Thymus (tissue), 11 donors: ENCODE measurements around the gene CRABP2. TPM values are rescaled to one million over a fixed set of nuclear protein-coding genes. Genes with fewer than 3 reads are reported as not detected.

Experiments
- DNase-seq, 9 donors: peaks; one replicate each; pipeline ENCODE4 v3.0.0-alpha.2; 2013; ENCODE audit warnings: low spot score in 9 of 9, low read depth in 6 of 9, missing footprints in 1 of 9
- H3K27ac ChIP-seq, 2 donors: one replicate each; pipeline ENCODE4 v1.5.1; 2013; ENCODE audit warnings: control low read depth in 1 of 2, low read depth in 1 of 2, low read length in 1 of 2, mild to moderate bottlenecking in 1 of 2, moderate library complexity in 1 of 2
- H3K27me3 ChIP-seq, 2 donors: one replicate each; pipeline ENCODE4 v1.5.1; 2013; ENCODE audit warnings: low read length in 1 of 2; ENCODE audit not compliant: control insufficient read depth in 2 of 2, insufficient read depth in 1 of 2
- H3K36me3 ChIP-seq, 2 donors: one replicate each; pipeline ENCODE4 v1.5.1; 2013; ENCODE audit warnings: low read length in 1 of 2, mild to moderate bottlenecking in 1 of 2, moderate library complexity in 1 of 2; ENCODE audit not compliant: control insufficient read depth in 2 of 2, insufficient read depth in 2 of 2
- H3K4me1 ChIP-seq, 2 donors: one replicate each; pipeline ENCODE4 v1.5.1; 2013; ENCODE audit warnings: low read length in 2 of 2; ENCODE audit not compliant: control insufficient read depth in 2 of 2, insufficient read depth in 2 of 2
- H3K4me3 ChIP-seq, 2 donors: one replicate each; pipeline ENCODE4 v1.5.1; 2013; ENCODE audit warnings: low read length in 2 of 2, control low read depth in 1 of 2, mild to moderate bottlenecking in 1 of 2
- H3K9me3 ChIP-seq, 2 donors: one replicate each; pipeline ENCODE4 v1.5.1; 2013; ENCODE audit warnings: low read length in 1 of 2, mild to moderate bottlenecking in 1 of 2; ENCODE audit not compliant: control insufficient read depth in 2 of 2, insufficient read depth in 1 of 2
- WGBS: extraction: QIAGEN DNeasy Blood & Tissue Kit; methylation state at CpG from one replicate; pipeline ENCODE4 v1.1.7; 2013; 5-methylcytosine and 5-hydroxymethylcytosine counted together
- polyA plus RNA-seq: library from polyadenylated mRNA; stranded (reverse); fragments of 200-250 nt; gene quantifications from one replicate; pipeline ENCODE4 v1.2.3, GENCODE V29; 2013
- total RNA-seq: library from RNA; stranded (reverse); fragments of 120-200 nt; gene quantifications from one replicate; pipeline ENCODE4 v1.2.4, GENCODE V29; 2013
- donor health status: healthy.

CRABP2 gene
- total and polyA plus RNA-seq, 2 donors, result 20.7 to 75.0 TPM

DNA sequence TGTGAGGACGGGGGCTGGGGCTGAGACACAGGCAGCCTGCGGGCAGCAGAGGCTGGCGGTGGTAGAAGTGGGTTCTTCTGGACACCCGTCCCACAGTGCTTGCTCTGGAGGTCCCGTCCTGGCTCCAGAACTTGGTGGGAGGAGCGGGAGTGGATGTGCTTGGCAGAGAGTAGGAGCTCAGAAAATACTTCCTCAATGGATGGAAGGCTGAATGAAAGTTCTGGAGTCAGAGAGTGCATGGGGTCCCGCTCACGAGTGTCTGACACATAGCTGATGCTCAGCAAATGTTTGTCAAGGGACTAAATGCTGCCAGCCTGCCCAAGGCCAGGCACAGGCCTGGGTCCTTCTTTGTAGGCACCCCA lies 14.7 kb downstream of the CRABP2 start:
- no peak overlapping the region for H3K4me3 ChIP-seq
- no peaks in the 10 kb centered on the region for H3K36me3 ChIP-seq
- peaks cover 23 to 68% of the 10 kb centered on the region in 2 donors for H3K27me3 ChIP-seq
- peaks cover 8 to 44% of the 10 kb centered on the region in 2 donors for H3K4me1 ChIP-seq
- no peaks in the 10 kb centered on the region for H3K9me3 ChIP-seq
- H3K27ac ChIP-seq, result peak overlapping the region in 1 of 2 donors; percentile 71
- DNase-seq, result no peak
- WGBS, result 63% methylated on average over 8 of the region's 8 CpGs

DNA sequence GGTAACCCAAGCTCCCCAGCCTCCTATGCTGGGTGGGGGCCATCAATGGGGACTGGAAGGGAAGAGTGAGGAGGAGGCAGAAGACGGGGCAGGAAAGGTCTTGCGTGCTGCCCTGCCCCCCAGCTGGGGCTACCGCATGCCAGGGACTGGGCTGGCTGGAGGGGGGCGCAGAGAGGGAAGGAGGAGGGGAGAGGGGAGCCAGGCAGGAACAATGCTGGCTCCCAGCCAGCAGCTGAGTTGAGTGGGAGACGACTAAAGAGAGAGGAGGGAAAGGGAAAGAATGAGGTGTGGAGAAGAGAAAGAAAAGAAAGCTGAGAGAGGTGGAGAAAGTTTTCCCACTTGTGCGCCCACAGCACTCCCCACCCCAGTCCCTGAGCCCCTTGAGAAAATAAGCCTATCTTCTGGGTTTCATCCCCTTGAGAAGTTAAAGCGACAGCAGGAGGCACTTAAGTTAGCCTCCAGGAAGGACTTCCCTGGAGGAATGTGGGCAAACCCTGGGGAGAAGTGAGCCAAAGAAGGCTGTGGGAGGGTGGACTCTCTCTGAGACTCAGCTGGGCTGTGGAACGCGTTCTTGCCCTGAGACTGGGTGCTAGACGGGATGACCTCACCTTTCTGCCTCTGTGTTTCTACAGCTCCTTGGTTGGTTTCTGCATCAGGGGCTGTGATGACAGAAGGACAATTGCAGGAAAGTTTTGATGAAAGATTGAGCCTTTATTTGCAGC lies 15.3 kb downstream of the CRABP2 start:
- peaks cover 8 to 44% of the 10 kb centered on the region in 2 donors for H3K4me1 ChIP-seq
- peaks cover 23 to 72% of the 10 kb centered on the region in 2 donors for H3K27me3 ChIP-seq
- DNase-seq, result no peak
- H3K36me3 ChIP-seq, result no peaks in the 10 kb centered on the region
- 33% methylated on average over 10 of the region's 10 CpGs for WGBS
- peak overlapping the region in 1 of 2 donors; percentile 67 for H3K27ac ChIP-seq
- H3K9me3 ChIP-seq, result no peaks in the 10 kb centered on the region
- no peak overlapping the region for H3K4me3 ChIP-seq

DNA sequence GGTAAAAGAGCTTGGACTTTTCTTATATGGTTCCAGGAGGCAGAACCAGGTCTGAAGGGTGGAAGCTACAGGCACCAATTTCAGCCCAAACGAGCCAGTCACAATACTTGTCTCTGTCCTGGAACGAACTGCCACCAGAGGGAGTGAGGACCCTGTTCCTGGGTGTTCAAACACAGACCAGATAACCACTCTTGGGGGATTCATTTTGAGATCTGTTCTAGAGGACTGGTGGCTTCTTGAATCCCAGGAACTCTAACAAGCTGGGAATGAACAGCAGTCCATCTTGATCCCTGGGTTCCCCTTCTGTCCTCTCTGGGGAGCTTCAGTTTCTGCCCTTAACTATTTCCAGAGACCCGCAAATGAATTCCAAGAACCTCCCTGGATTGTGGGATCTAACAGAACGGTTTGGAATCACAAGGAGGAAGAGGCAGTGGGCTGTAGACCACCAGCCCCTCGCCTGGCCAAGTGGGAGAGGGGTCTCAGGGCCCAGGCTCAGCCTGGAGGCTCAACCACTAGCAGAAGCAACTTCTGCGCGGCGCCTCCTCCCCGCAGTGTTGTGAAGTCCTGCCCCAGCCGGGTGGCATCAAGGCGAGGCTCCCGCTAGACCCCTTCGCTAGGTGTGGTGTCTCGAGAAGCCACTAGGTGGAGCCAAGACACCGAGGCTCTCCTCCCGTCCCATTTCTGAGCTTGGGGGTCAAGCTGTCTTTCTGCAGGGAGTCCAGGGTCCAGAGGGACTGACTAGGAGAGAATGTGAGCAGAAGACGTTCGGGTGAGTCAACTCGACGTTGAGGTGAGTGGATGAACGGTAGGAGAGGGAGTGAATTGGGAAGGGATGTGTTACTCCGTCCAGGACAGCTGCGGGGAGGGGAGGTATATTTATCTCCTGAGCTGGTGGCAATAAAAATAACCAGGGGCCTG lies 16.1 kb downstream of the CRABP2 start:
- H3K9me3 ChIP-seq, result no peaks in the 10 kb centered on the region
- peaks cover 8 to 40% of the 10 kb centered on the region in 2 donors for H3K4me1 ChIP-seq
- no peak overlapping the region for H3K27ac ChIP-seq
- 4% methylated on average over 23 of the region's 23 CpGs for WGBS
- peak in 8 of 9 donors; percentile 53 to 84 (median 70) for DNase-seq
- H3K4me3 ChIP-seq, result no peak overlapping the region
- H3K27me3 ChIP-seq, result peaks cover 23 to 73% of the 10 kb centered on the region in 2 donors
- H3K36me3 ChIP-seq, result no peaks in the 10 kb centered on the region

DNA sequence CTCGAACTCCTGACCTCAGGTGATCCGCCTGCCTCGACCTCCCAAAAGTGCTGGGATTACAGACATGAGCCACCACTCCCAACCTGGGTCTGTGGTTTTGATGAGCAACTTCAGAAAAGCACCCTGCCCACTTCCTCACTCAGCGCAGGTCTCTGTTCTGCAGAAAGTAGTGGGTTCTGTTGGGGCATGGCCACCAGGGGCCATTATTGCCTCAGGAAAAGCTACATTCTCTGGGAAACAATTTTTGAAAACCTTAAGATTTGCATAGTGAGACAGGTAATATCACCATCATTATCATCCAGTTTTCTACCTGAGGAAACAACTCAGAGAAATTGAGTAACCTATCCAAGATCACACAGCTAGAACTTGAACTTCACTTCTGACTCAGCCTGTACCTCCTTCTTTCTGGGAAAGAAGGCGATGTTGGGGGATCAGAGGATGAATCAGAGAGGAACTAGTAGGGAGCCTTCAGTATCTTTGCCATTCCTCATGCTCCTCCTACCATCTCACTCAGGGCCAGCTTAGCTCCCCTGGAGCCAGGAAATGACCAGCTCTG lies 21.1 kb downstream of the CRABP2 start:
- Histone ChIP-seq H3K4me1 (peaks cover 1 to 5% of the 10 kb centered on the region in 2 donors), H3K27me3 (peaks cover 9 to 67% of the 10 kb centered on the region in 2 donors), H3K36me3 (no peaks in the 10 kb centered on the region), H3K4me3 (no peak overlapping the region), H3K27ac (no peak overlapping the region), H3K9me3 (peaks cover 0 to 3% of the 10 kb centered on the region in 2 donors)
- DNase-seq, result no peak
- 60% methylated on average over 5 of the region's 5 CpGs for WGBS

DNA sequence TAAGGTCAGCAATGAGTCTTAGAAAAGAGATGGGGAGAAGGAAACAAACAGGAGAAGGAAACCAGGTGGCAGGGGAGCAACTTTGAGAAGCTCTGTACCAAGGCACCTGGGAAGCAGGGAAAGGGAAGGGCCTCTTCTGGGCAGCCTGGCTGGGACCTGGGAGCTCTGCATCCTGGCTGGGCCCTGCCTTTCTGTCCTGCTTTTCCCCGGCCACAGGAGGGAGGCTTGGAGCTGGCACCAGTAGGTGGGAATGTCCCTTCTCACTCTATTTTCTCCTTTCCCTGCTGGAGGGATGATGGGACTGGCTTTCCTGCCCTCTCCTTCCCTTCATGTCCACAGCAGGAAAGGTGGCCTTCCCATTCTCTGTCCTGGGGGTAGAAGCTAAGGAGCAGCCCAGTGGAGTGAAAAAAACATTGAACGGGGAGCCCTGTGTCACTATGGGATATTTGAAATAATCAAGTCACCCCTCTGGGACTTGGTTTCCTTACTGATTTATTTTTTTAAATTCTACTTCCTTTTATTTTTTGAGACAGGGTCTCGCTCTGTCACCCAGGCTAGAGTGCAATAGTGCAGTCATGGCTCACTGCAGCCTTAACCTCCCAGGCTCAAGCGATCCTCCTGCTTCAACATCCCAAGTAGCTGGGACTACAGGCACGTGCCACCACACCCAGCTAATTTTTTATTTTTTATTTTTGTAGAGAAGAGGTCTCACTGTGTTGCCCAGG lies 23.1 kb downstream of the CRABP2 start:
- WGBS, result 92% methylated on average over 5 of the region's 5 CpGs

DNA sequence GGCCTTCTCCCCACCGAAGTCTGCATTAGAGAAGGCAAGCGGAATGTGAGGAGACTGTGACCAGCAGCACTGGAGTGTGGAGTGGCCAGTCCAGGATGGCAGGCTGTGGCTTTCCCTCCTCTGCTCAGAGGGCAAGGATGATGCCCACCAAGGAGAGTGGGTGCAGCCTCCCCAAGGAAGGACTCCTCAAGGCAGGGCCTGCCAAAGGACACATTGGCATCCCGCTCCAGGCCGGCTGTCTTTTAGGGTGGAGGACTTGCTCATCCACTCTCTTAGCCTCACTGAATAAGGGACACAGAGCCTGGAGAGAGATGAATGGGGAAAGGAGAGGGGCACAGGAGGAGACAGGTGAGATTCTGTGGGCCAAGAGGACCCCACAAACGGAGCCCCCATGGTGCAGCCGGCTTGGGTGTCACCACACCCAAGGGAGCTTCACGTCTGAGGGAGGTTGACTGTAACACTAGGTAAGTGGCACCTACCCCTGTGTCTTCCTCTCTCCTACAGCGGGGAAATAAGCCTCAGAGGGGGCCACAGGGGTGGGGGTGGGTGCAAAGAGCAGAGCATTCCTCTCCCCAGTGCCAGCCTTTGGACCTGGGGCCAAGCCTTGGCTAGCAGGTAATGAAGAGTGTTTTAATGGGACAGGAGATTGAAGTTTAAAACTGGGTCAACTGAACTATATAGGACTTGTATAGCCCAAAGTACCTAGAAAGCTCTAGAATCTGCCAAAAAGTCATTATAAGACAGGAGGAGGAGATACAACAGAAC lies 24.0 kb downstream of the CRABP2 start:
- H3K36me3 ChIP-seq, result no peaks in the 10 kb centered on the region
- no peak overlapping the region for H3K4me3 ChIP-seq
- no peak overlapping the region for H3K27ac ChIP-seq
- 91% methylated on average over 8 of the region's 8 CpGs for WGBS
- H3K9me3 ChIP-seq, result peaks cover 0 to 3% of the 10 kb centered on the region in 2 donors
- DNase-seq, result no peak
- H3K4me1 ChIP-seq, result peaks cover 0 to 5% of the 10 kb centered on the region in 2 donors
- peaks cover 31 to 85% of the 10 kb centered on the region in 2 donors for H3K27me3 ChIP-seq

More for the DNA sequence above, 23.1 kb downstream of the CRABP2 start:
- H3K27ac ChIP-seq, result no peak overlapping the region
- DNase-seq, result no peak
- peaks cover 0 to 3% of the 10 kb centered on the region in 2 donors for H3K4me1 ChIP-seq
- peaks cover 0 to 3% of the 10 kb centered on the region in 2 donors for H3K9me3 ChIP-seq
- H3K36me3 ChIP-seq, result no peaks in the 10 kb centered on the region
- no peak overlapping the region for H3K4me3 ChIP-seq
- H3K27me3 ChIP-seq, result peaks cover 23 to 75% of the 10 kb centered on the region in 2 donors

DNA sequence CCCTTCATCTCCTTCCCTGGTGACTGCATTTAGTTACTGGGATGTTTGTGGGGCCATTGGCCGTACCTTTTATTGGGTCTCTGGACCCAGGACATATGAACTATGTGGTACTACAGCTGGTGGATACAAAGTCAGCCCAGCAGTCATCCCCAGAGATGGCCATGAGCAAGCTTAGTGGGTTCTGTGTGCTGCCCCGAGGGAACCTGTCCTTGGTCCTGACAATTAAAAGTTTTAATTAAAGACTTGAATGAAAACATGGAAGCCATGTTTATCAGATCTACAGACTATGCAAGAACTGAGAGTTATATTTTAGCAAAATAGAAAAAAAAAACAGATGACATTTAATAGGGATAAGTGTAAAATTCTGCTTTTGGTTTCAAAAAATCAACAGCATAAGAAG lies 25.3 kb downstream of the CRABP2 start:
- Histone ChIP-seq H3K27ac (no peak overlapping the region), H3K27me3 (peaks cover 43 to 93% of the 10 kb centered on the region in 2 donors), H3K36me3 (no peaks in the 10 kb centered on the region), H3K9me3 (peaks cover 0 to 3% of the 10 kb centered on the region in 2 donors), H3K4me3 (no peak overlapping the region), H3K4me1 (peaks cover 0 to 5% of the 10 kb centered on the region in 2 donors)
- DNase-seq, result no peak
- WGBS, result 68% methylated on average over 2 of the region's 2 CpGs
